GM10266 (cell line): Measurements from ENCODE around the gene SAPCD1.

Source experiments
- DNase-seq: peaks from one replicate; pipeline ENCODE4 v3.0.0; 2012; ENCODE audit errors: extremely low spot score
- CTCF ChIP-seq: IDR thresholded peaks from 2 replicates; pipeline ENCODE4 v1.5.1; 2012; ENCODE audit warnings: mild to moderate bottlenecking, low read depth; ENCODE audit not compliant: control insufficient read depth, insufficient read depth; ENCODE audit errors: missing control alignments

Gene SAPCD1

GRCh38 chr6:31719001-31719400 is 43.5 kb upstream of the SAPCD1 start:
- no peak for TF ChIP-seq CTCF
- no peak for DNase-seq

GRCh38 chr6:31720196-31720770 is 42.2 kb upstream of the SAPCD1 start:
- no peak for TF ChIP-seq CTCF
- DNase-seq, result no peak

- TF ChIP-seq CTCF, result no peak
- no peak for DNase-seq
These were observed 41.0 kb upstream of the SAPCD1 start, which contains the start of gene LY6G6C for GRCh38 chr6:31721351-31722020. Gene LY6G6C, minus strand, starts transcription at chr6:31721746. Its CDS starts 67 bp downstream, at chr6:31721679.

- no peak for DNase-seq
- no peak for TF ChIP-seq CTCF
These were observed 40.3 kb upstream of the SAPCD1 start for GRCh38 chr6:31722173-31722572.

GRCh38 chr6:31723245-31723979 is 39.0 kb upstream of the SAPCD1 start, which contains the start of gene MPIG6B:
Gene MPIG6B, plus strand, starts transcription at chr6:31723373. Its CDS starts 11 bp downstream, at chr6:31723384.
- no peak for DNase-seq
- TF ChIP-seq CTCF, result no peak

GRCh38 chr6:31723980-31724691 is 38.3 kb upstream of the SAPCD1 start:
- no peak for DNase-seq
- no peak for TF ChIP-seq CTCF
